ENCODE measurements around the gene S100A14. TPM values are rescaled to one million over a fixed set of nuclear protein-coding genes. Genes with fewer than 3 reads are reported as not detected.

S100A14 gene
- total RNA-seq, 1 experiment from 2014 or later = 0.57 TPM

GRCh38 chr1:153612111-153612754 is 3.9 kb downstream of the S100A14 start:
- 0 out of 2 replicates have a peak, but pooled peaks have one; percentile 0 for ATAC-seq
- Histone ChIP-seq H3K9me3 (ENCODE audit: control insufficient read depth, insufficient read depth, low read depth, low read length) (no peaks in the 10 kb centered on the region), H3K27ac (ENCODE audit: low read length) (peak overlapping the region; percentile 87), H3K36me3 (ENCODE audit: control insufficient read depth, insufficient read depth, low read length) (no peaks in the 10 kb centered on the region), H3K4me3 (ENCODE audit: low read depth in 2 of 2, low read length in 2 of 2) (peak overlapping the region; percentile 52 to 85), H3K27me3 (ENCODE audit: control insufficient read depth, insufficient read depth, low read length) (no peaks in the 10 kb centered on the region), H3K4me1 (ENCODE audit: control insufficient read depth, insufficient read depth, low read length) (peaks cover 47% of the 10 kb centered on the region)
- ChIA-PET CTCF (interaction anchor here (0.7 to 1.8 kb wide), 2 partner anchors 40 to 68 kb away, joined by 3 to 10 read pairs; no protein-coding TSS in a partner anchor), POLR2A (interaction anchor here (0.5 to 1.1 kb wide), 5 partner anchors 15 to 210 kb away, joined by 3 to 6 read pairs (median 4); partner anchors contain the start of gene S100A13)
- no peak for DNase-seq (ENCODE audit: low read depth, low spot score)
- intact Hi-C loops (cut with micrococcal nuclease; ENCODE audit: unreplicated experiment) (no loop called here), in situ Hi-C loops (cut with HindIII; ENCODE audit: low pct_unique_long_range_greater_than_20kb, low sequenced_read_pairs) (loop anchor here (25.0 kb wide), 1 partner anchor 250 kb away; the partner anchor contains the start of gene S100A9)
- TF ChIP-seq POLR2AphosphoS5 (IDR thresholded peaks at IDR 0.05; ENCODE audit: low read depth, low read length) (no peak), SIN3A (IDR thresholded peaks at IDR 0.05; ENCODE audit: borderline replicate concordance, insufficient read depth, low read depth, low read length) (no peak), TCF7L2 (IDR thresholded peaks at IDR 0.05; ENCODE audit: low read depth, low read length) (no peak), CTCF (IDR thresholded peaks at IDR 0.05) (no peak), REST (IDR thresholded peaks at IDR 0.05; ENCODE audit: insufficient read depth in 1 of 2, low read depth in 2 of 2, low read length in 1 of 2) (no peak)
- no TSS peak for BruUV-seq (replicated peaks)

GRCh38 chr1:153611356-153611755 is 4.8 kb downstream of the S100A14 start:
- H3K27me3 ChIP-seq (ENCODE audit: control insufficient read depth, insufficient read depth, low read length) = no peaks in the 10 kb centered on the region
- no peaks in the 10 kb centered on the region for H3K9me3 ChIP-seq (ENCODE audit: control insufficient read depth, insufficient read depth, low read depth, low read length)
- peak overlapping the region; percentile 52 to 85 for H3K4me3 ChIP-seq (ENCODE audit: low read depth in 2 of 2, low read length in 2 of 2)
- peaks cover 47% of the 10 kb centered on the region for H3K4me1 ChIP-seq (ENCODE audit: control insufficient read depth, insufficient read depth, low read length)
- ChIA-PET CTCF (interaction anchor here (0.6 kb wide), 1 partner anchor 59 kb away, joined by 4 read pairs; no protein-coding TSS in a partner anchor), POLR2A (interaction anchor here (0.7 to 1.1 kb wide), 2 partner anchors 26 to 79 kb away, joined by 6 to 8 read pairs; no protein-coding TSS in a partner anchor)
- ATAC-seq (no peak), DNase-seq (ENCODE audit: low read depth, low spot score) (no peak)
- TF ChIP-seq TCF7L2 (IDR thresholded peaks at IDR 0.05; ENCODE audit: low read depth, low read length) (no peak), POLR2AphosphoS5 (IDR thresholded peaks at IDR 0.05; ENCODE audit: low read depth, low read length) (no peak), CTCF (IDR thresholded peaks at IDR 0.05) (no peak), REST (IDR thresholded peaks at IDR 0.05; ENCODE audit: insufficient read depth in 1 of 2, low read depth in 2 of 2, low read length in 1 of 2) (no peak), SIN3A (IDR thresholded peaks at IDR 0.05; ENCODE audit: borderline replicate concordance, insufficient read depth, low read depth, low read length) (no peak)
- intact Hi-C loops (cut with micrococcal nuclease; ENCODE audit: unreplicated experiment) (no loop called here), in situ Hi-C loops (cut with HindIII; ENCODE audit: low pct_unique_long_range_greater_than_20kb, low sequenced_read_pairs) (loop anchor here (25.0 kb wide), 1 partner anchor 249 kb away; the partner anchor contains the start of gene S100A9)
- H3K36me3 ChIP-seq (ENCODE audit: control insufficient read depth, insufficient read depth, low read length) = no peaks in the 10 kb centered on the region
- TSS peak; percentile 67 for BruUV-seq (replicated peaks)
- peak overlapping the region; percentile 87 for H3K27ac ChIP-seq (ENCODE audit: low read length)

Data from Panc1 (cell line).